Type B pancreatic cell (in vitro differentiated cells): ENCODE results near the gene INAVA. TPM values are rescaled to one million over a fixed set of nuclear protein-coding genes. Genes with fewer than 3 reads are reported as not detected.
A peak's percentile ranks its signal among the peaks of the same experiment; 100 is the strongest.
"Not testable (repeated sequence)": the region's sequence is repeated elsewhere in the genome, so short reads cannot be mapped to it uniquely, and the experiment has no call there.

Source experiments
- DNase-seq: peaks from one replicate; pipeline ENCODE4 v3.0.0; 2021; ENCODE audit warnings: mixed read lengths; ENCODE audit not compliant: unreplicated experiment; ENCODE audit errors: extremely low spot score
- H3K27ac Mint-ChIP-seq: 2 replicates; pipeline ENCODE4 v1.8.0; 2021; ENCODE audit warnings: mild to moderate bottlenecking, mixed read lengths
- H3K27me3 Mint-ChIP-seq: 2 replicates; pipeline ENCODE4 v1.8.0; 2021; ENCODE audit warnings: mixed read lengths
- H3K36me3 Mint-ChIP-seq: 2 replicates; pipeline ENCODE4 v1.8.0; 2021; ENCODE audit warnings: mixed read lengths
- H3K4me1 Mint-ChIP-seq: one replicate; pipeline ENCODE4 v1.8.0; 2021; ENCODE audit warnings: mixed read lengths; ENCODE audit not compliant: unreplicated experiment
- H3K4me3 Mint-ChIP-seq: 2 replicates; pipeline ENCODE4 v1.8.0; 2021; ENCODE audit warnings: mild to moderate bottlenecking, mixed read lengths
- H3K9me3 Mint-ChIP-seq: 2 replicates; pipeline ENCODE4 v1.8.0; 2021; ENCODE audit warnings: mixed read lengths
- total RNA-seq: library from RNA; stranded (reverse); gene quantifications from 2 replicates; pipeline ENCODE4 v1.2.1, GENCODE V29; 2021; ENCODE audit warnings: low replicate concordance
- TF ChIP-seq, protein P1 (sequence below): fragments of 200-600 bp; sonication (generic); conservative IDR thresholded peaks from 2 replicates; pipeline ENCODE4 v1.5.0; 2021; ENCODE audit warnings: antibody characterized with exemption, mild to moderate bottlenecking

INAVA gene
- total RNA-seq, 1 donor from 2014 or later, result 38.4 TPM

DNA sequence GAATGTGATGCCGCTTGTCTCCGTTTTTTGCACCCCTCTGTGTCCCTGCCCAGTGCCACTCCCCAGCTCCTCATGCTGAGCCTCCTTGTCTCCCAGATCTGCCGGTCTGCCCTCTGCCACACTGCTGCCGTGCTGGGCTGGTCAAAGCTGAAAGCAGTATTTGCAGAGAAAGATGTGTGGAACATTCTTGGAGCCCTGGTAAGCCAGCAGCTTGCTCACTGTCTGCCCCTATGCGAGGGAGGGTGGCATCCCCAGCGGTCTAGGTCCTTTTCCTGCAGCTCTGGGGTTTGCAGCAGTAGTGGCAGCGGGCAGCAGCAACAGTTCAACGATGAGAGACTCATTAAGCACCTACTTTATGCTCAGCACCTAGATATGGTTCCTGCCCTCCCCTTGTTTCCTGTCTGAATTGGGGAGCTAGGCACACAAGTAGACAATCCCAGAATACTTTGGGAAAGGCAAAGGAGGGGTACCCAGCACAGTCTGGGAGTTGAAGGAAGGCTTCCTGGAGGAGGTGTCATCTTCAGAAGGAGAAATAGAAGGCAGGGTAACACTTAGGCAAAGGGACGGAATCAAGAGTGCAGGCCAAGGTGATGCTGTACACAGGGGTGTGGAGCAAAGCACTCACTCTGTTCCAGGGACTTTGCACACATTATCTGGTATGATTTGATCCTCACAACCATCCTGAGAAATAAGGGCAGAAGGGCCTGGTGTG, 65.7 kb downstream of the INAVA start:
- H3K27ac Mint-ChIP-seq, result peak overlapping the region; percentile 39

DNA sequence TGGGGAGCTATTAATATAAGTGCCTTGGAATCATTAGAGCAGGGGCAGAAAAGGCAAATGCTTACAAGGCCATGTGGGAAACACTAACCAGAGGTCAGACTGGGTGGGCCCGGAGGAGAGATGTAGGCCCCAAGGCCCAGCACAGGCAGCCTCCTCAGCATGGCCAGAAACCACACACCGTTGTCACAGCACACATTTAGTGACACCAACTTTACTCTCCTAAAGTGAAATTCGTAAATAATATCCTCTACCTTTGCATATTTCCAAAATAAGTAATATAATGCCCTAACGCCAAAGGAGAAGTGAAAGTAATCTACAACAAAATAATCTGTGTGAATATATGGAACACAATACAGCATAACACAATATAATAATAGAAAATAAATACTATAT, 66.2 kb downstream of the INAVA start:
- H3K27me3 Mint-ChIP-seq, result no peaks in the 10 kb centered on the region
- no peak for DNase-seq
- H3K4me1 Mint-ChIP-seq, result peaks cover 20% of the 10 kb centered on the region
- H3K9me3 Mint-ChIP-seq, result no peaks in the 10 kb centered on the region
- H3K27ac Mint-ChIP-seq, result no peak overlapping the region
- TF ChIP-seq, protein P1, sequence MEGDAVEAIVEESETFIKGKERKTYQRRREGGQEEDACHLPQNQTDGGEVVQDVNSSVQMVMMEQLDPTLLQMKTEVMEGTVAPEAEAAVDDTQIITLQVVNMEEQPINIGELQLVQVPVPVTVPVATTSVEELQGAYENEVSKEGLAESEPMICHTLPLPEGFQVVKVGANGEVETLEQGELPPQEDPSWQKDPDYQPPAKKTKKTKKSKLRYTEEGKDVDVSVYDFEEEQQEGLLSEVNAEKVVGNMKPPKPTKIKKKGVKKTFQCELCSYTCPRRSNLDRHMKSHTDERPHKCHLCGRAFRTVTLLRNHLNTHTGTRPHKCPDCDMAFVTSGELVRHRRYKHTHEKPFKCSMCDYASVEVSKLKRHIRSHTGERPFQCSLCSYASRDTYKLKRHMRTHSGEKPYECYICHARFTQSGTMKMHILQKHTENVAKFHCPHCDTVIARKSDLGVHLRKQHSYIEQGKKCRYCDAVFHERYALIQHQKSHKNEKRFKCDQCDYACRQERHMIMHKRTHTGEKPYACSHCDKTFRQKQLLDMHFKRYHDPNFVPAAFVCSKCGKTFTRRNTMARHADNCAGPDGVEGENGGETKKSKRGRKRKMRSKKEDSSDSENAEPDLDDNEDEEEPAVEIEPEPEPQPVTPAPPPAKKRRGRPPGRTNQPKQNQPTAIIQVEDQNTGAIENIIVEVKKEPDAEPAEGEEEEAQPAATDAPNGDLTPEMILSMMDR, result no peak
- H3K4me3 Mint-ChIP-seq, result no peak overlapping the region
- H3K36me3 Mint-ChIP-seq, result no peaks in the 10 kb centered on the region

More for the DNA sequence above, 65.7 kb downstream of the INAVA start:
- Mint-ChIP-seq H3K4me1 (peaks cover 20% of the 10 kb centered on the region), H3K9me3 (no peaks in the 10 kb centered on the region), H3K36me3 (no peaks in the 10 kb centered on the region), H3K4me3 (no peak overlapping the region), H3K27me3 (no peaks in the 10 kb centered on the region)
- no peak for DNase-seq
- TF ChIP-seq, protein P1, result no peak

DNA sequence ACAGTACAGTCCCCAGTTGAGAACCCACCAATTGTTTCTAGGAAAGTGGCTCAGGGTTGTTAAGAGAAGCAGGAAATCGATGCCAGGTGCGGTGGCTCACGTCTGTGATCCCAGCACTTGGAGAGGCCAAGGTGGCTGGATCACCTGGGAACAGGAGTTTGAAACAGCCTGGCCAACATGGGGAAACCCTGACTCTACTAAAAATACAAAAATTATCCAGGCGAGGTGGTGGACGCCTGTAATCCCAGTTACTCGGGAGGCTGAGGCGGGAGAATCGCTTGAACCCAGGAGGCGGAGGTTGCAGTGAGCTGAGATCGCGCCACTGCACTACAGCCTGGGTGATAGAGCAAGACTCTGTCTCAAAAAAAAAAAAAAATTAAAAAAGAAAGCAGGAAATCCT, 67.5 kb downstream of the INAVA start:
- H3K4me3 Mint-ChIP-seq, DNase-seq, H3K9me3 Mint-ChIP-seq, H3K27me3 Mint-ChIP-seq, H3K27ac Mint-ChIP-seq, H3K36me3 Mint-ChIP-seq: not testable (repeated sequence)
- H3K4me1 Mint-ChIP-seq, result peaks cover 20% of the 10 kb centered on the region

DNA sequence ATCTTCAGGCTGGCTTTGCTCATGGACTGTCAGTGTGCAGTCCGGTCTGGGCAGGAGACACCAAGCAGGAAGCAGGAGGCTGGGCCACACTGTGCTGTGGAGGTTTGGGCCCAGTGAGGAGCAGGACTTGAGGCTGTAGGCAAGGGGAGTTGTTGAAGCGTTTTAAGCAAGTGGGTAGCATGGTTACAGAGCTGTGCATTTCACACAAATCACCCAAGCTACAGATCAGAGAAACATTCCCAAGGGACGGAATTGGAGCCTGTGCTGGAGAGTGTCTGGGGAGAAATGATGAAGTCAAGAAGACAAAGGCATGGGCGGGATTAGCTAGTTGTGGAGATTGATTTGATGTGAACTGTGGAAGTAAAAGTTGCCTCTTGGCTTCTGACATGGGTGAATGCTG, 67.9 kb downstream of the INAVA start:
- TF ChIP-seq, protein P1, result no peak
- no peaks in the 10 kb centered on the region for H3K27me3 Mint-ChIP-seq
- H3K9me3 Mint-ChIP-seq, result no peaks in the 10 kb centered on the region
- DNase-seq, result no peak
- H3K36me3 Mint-ChIP-seq, result no peaks in the 10 kb centered on the region
- no peak overlapping the region for H3K27ac Mint-ChIP-seq
- peaks cover 20% of the 10 kb centered on the region for H3K4me1 Mint-ChIP-seq
- H3K4me3 Mint-ChIP-seq, result no peak overlapping the region

DNA sequence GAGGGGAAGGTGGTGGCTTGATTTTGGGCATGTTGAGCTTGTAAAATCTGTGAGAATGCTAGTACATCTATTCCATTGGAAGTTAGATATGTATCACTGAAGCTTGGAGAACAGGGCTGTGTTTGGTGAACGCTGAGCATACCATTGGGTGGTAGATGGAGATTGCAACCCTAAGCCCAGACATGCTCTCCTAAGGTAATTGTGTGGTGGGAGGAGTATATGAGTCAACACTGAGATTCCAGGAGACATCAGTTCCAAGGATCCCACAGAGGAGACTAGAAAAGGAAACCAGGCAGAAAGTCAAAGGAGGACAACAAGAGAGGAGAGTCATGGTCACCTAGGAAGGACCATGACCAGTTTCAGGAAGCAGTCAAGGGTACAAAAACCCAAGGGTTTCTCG, 68.4 kb downstream of the INAVA start:
- H3K4me3 Mint-ChIP-seq, result no peak overlapping the region
- H3K27ac Mint-ChIP-seq, result no peak overlapping the region
- no peaks in the 10 kb centered on the region for H3K9me3 Mint-ChIP-seq
- DNase-seq, result no peak
- H3K27me3 Mint-ChIP-seq, result no peaks in the 10 kb centered on the region
- no peaks in the 10 kb centered on the region for H3K36me3 Mint-ChIP-seq
- H3K4me1 Mint-ChIP-seq, result peaks cover 20% of the 10 kb centered on the region
- TF ChIP-seq, protein P1, result no peak

DNA sequence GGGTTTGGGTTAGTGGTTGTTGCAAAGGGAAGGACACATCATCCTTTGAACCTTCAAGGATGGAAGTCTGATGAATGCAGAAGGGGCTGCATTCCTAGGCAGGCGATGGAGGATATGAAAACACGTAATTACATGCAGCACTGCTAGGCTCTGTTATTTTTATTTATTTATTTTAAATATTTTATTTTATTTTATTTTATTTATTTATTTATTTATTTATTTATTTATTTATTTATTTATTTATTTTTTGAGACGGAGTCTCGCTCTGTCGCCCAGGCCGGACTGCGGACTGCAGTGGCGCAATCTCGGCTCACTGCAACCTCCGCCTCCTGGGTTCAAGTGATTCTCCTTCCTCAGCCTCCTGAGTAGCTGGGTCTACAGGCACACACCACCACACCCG, 69.2 kb downstream of the INAVA start:
- H3K9me3 Mint-ChIP-seq, H3K27ac Mint-ChIP-seq, H3K27me3 Mint-ChIP-seq, H3K36me3 Mint-ChIP-seq, DNase-seq, H3K4me3 Mint-ChIP-seq: not testable (repeated sequence)
- H3K4me1 Mint-ChIP-seq, result peaks cover 20% of the 10 kb centered on the region

Other genes with a start within 250 kb of the INAVA start
- gene DDX59, start 225.0 kb upstream of the INAVA start, total RNA-seq, result 17.1 and 19.0 TPM in 2 replicates
- gene CAMSAP2, start 156.0 kb upstream of the INAVA start, total RNA-seq, result 27.4 and 28.5 TPM in 2 replicates
- not detected in 2 replicates for gene GPR25, start 21.9 kb upstream of the INAVA start, total RNA-seq
- 0.79 and 7.6 TPM in 2 replicates for gene KIF21B, start 128.8 kb downstream of the INAVA start, total RNA-seq
- gene CACNA1S, start 217.5 kb downstream of the INAVA start, total RNA-seq, result 0.12 TPM in 1 of 2 replicates, not detected in the other
- not detected in 2 replicates for gene ASCL5, start 232.3 kb downstream of the INAVA start, total RNA-seq